Measurements from ENCODE around the gene AHDC1. TPM values are rescaled to one million over a fixed set of nuclear protein-coding genes. Genes with fewer than 3 reads are reported as not detected.
A peak's percentile ranks its signal among the peaks of the same experiment; 100 is the strongest.

AHDC1 gene
- polyA plus RNA-seq, 1 donor (not counting 4 experiments of a cell fraction or from before 2014, with no cell fraction given): 4.2 TPM

GRCh38 chr1:27605796-27606707, 2.1 kb upstream of the AHDC1 start:
- H3K9me3 ChIP-seq (ENCODE audit: control insufficient read depth, low read depth, low read length): no peaks in the 10 kb centered on the region
- peak overlapping the region; percentile 3 for H3K27ac ChIP-seq (ENCODE audit: control insufficient read depth, insufficient read depth, low read length)
- peak; percentile 67 for FAIRE-seq
- H3K9ac ChIP-seq (ENCODE audit: control insufficient read depth, extremely low read depth, insufficient read depth, low read length): peak overlapping the region; percentile 24
- no peak overlapping the region for H3K4me3 ChIP-seq (ENCODE audit: control insufficient read depth in 2 of 3, extremely low read depth in 1 of 3, insufficient read depth in 2 of 3, low read depth in 1 of 3, low read length in 3 of 3)
- peaks cover 24% of the 10 kb centered on the region for H3K79me2 ChIP-seq (ENCODE audit: control insufficient read depth, insufficient read depth, low read length)
- H3K36me3 ChIP-seq (ENCODE audit: control insufficient read depth in 2 of 2, extremely low read depth in 1 of 2, insufficient read depth in 2 of 2, low read length in 2 of 2): no peaks in the 10 kb centered on the region
- no peak overlapping the region for H3K4me2 ChIP-seq (ENCODE audit: control insufficient read depth, extremely low read depth, insufficient read depth, low read depth, low read length)
- peaks cover 9% of the 10 kb centered on the region for H4K20me1 ChIP-seq (ENCODE audit: control insufficient read depth, extremely low read depth, insufficient read depth, low read length)
- no peak for DNase-seq (ENCODE audit: low read depth, low spot score)
- no peaks in the 10 kb centered on the region for H3K9me1 ChIP-seq (ENCODE audit: control insufficient read depth, extremely low read depth, insufficient read depth, low read length)
- TF ChIP-seq EZH2 (IDR thresholded peaks at IDR 0.05; ENCODE audit: low read length): no peak
- TF ChIP-seq, protein P1, sequence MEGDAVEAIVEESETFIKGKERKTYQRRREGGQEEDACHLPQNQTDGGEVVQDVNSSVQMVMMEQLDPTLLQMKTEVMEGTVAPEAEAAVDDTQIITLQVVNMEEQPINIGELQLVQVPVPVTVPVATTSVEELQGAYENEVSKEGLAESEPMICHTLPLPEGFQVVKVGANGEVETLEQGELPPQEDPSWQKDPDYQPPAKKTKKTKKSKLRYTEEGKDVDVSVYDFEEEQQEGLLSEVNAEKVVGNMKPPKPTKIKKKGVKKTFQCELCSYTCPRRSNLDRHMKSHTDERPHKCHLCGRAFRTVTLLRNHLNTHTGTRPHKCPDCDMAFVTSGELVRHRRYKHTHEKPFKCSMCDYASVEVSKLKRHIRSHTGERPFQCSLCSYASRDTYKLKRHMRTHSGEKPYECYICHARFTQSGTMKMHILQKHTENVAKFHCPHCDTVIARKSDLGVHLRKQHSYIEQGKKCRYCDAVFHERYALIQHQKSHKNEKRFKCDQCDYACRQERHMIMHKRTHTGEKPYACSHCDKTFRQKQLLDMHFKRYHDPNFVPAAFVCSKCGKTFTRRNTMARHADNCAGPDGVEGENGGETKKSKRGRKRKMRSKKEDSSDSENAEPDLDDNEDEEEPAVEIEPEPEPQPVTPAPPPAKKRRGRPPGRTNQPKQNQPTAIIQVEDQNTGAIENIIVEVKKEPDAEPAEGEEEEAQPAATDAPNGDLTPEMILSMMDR (optimal IDR thresholded peaks at IDR 0.05 in 1 of 3, IDR thresholded peaks at IDR 0.05 in 1 of 3, conservative IDR thresholded peaks at IDR 0.05 in 1 of 3; ENCODE audit: extremely low read depth in 1 of 3, insufficient read depth in 2 of 3, low read length in 3 of 3): peak; percentile 87 to 90 (median 87)
- H3K4me1 ChIP-seq (ENCODE audit: control insufficient read depth, extremely low read depth, insufficient read depth, low read length): peaks cover 32% of the 10 kb centered on the region
- dilution Hi-C loops (cut with MboI; ENCODE audit: extremely low pct_ligation_motif_present, low sequenced_read_pairs): no loop called here
- no peak overlapping the region for H2AFZ ChIP-seq (ENCODE audit: control insufficient read depth, low read length)
- H3K27me3 ChIP-seq (ENCODE audit: control insufficient read depth, extremely low read depth, insufficient read depth, low read length): peaks cover 5% of the 10 kb centered on the region

DNA sequence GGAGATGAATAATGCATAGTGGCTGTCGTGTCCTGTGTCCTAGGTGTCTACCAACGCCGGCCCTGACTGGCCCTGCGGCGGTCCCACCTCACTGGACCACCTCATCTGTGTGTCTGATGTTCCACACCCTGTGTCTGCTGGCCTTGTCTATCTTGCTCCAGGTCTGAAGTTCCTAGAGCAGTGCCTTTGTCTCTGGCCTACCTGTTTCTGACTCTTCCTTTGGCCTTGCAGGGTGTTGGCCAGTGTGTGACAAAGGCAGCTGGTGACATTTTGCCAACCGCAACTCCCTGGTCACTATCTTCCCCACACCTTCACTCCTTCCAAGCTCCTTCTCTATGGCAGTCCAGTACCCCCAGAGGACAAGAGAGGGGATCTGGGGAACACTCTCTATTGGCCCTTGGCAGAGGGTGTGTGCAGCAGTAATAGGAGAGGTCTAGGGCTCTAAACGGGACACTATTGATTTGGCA, 1.4 kb upstream of the AHDC1 start:
- Histone ChIP-seq H3K4me1 (ENCODE audit: control insufficient read depth, extremely low read depth, insufficient read depth, low read length) (peaks cover 33% of the 10 kb centered on the region), H4K20me1 (ENCODE audit: control insufficient read depth, extremely low read depth, insufficient read depth, low read length) (peaks cover 12% of the 10 kb centered on the region), H3K9ac (ENCODE audit: control insufficient read depth, extremely low read depth, insufficient read depth, low read length) (no peak overlapping the region), H3K27me3 (ENCODE audit: control insufficient read depth, extremely low read depth, insufficient read depth, low read length) (peaks cover 5% of the 10 kb centered on the region), H3K79me2 (ENCODE audit: control insufficient read depth, insufficient read depth, low read length) (peaks cover 31% of the 10 kb centered on the region), H3K36me3 (ENCODE audit: control insufficient read depth in 2 of 2, extremely low read depth in 1 of 2, insufficient read depth in 2 of 2, low read length in 2 of 2) (no peaks in the 10 kb centered on the region), H3K4me2 (ENCODE audit: control insufficient read depth, extremely low read depth, insufficient read depth, low read depth, low read length) (no peak overlapping the region), H3K9me3 (ENCODE audit: control insufficient read depth, low read depth, low read length) (no peaks in the 10 kb centered on the region), H3K4me3 (ENCODE audit: control insufficient read depth in 2 of 3, extremely low read depth in 1 of 3, insufficient read depth in 2 of 3, low read depth in 1 of 3, low read length in 3 of 3) (no peak overlapping the region), H3K27ac (ENCODE audit: control insufficient read depth, insufficient read depth, low read length) (no peak overlapping the region), H3K9me1 (ENCODE audit: control insufficient read depth, extremely low read depth, insufficient read depth, low read length) (no peaks in the 10 kb centered on the region), H2AFZ (ENCODE audit: control insufficient read depth, low read length) (no peak overlapping the region)
- TF ChIP-seq, protein P1 (optimal IDR thresholded peaks at IDR 0.05 in 1 of 3, IDR thresholded peaks at IDR 0.05 in 1 of 3, conservative IDR thresholded peaks at IDR 0.05 in 1 of 3; ENCODE audit: extremely low read depth in 1 of 3, insufficient read depth in 2 of 3, low read length in 3 of 3): no peak
- TF ChIP-seq EZH2 (IDR thresholded peaks at IDR 0.05; ENCODE audit: low read length): no peak
- no peak for DNase-seq (ENCODE audit: low read depth, low spot score)
- FAIRE-seq: no peak
- dilution Hi-C loops (cut with MboI; ENCODE audit: extremely low pct_ligation_motif_present, low sequenced_read_pairs): no loop called here
